Adipose tissue (tissue), 3 donors: ENCODE results near the gene ZFHX3. TPM values are rescaled to one million over a fixed set of nuclear protein-coding genes. Genes with fewer than 3 reads are reported as not detected.

Experiments
- H3K27ac ChIP-seq: one replicate; pipeline ENCODE4 v1.5.1; 2013; ENCODE audit warnings: low read depth, low read length
- WGBS, 3 donors: extraction: QIAGEN DNeasy Blood & Tissue Kit; methylation state at CpG; one replicate each; pipeline ENCODE4 v1.1.7; 2013; 5-methylcytosine and 5-hydroxymethylcytosine counted together
- polyA plus RNA-seq, 3 donors: library from polyadenylated mRNA; stranded (reverse); fragments of 200-250 nt; gene quantifications; one replicate each; pipeline ENCODE4 v1.2.3, GENCODE V29; 2013
- donor health status: healthy with polysubstance abuse.
- donor health status: Bipolar disorder and iron deficiency.
- donor health status: healthy.

ZFHX3 gene
- polyA plus RNA-seq, 3 donors, result 2.0 to 5.4 (median 2.5) TPM

GRCh38 chr16:72824027-72824426 is 223.9 kb downstream of the ZFHX3 start:
- no peak overlapping the region for H3K27ac ChIP-seq
- 91 to 93% (median 93%) methylated on average over 4 of the region's 4 CpGs for WGBS, 3 donors

GRCh38 chr16:72821185-72821950 is 226.6 kb downstream of the ZFHX3 start:
- 88 to 91% (median 91%) methylated on average over 9 of the region's 9 CpGs for WGBS, 3 donors
- H3K27ac ChIP-seq, result no peak overlapping the region

- no peak overlapping the region for H3K27ac ChIP-seq
- 87 to 94% (median 89%) methylated on average over 6 of the region's 6 CpGs for WGBS, 3 donors
Measured at GRCh38 chr16:72819345-72819744, 228.6 kb downstream of the ZFHX3 start.

GRCh38 chr16:72818236-72818845 is 229.6 kb downstream of the ZFHX3 start:
- no peak overlapping the region for H3K27ac ChIP-seq
- WGBS, 3 donors, result 90 to 93% (median 90%) methylated on average over 4 of the region's 4 CpGs

GRCh38 chr16:72815348-72816318 is 232.3 kb downstream of the ZFHX3 start:
- WGBS, 3 donors, result 85 to 91% (median 88%) methylated on average over 5 of the region's 5 CpGs
- no peak overlapping the region for H3K27ac ChIP-seq

GRCh38 chr16:72814226-72814625 is 233.7 kb downstream of the ZFHX3 start:
- 76 to 84% (median 82%) methylated on average over 2 of the region's 2 CpGs for WGBS, 3 donors
- no peak overlapping the region for H3K27ac ChIP-seq

- no peak overlapping the region for H3K27ac ChIP-seq
- 46 to 82% (median 60%) methylated on average over 3 of the region's 3 CpGs for WGBS, 3 donors
Measured at GRCh38 chr16:72812672-72813071, 235.3 kb downstream of the ZFHX3 start.

- H3K27ac ChIP-seq, result no peak overlapping the region
- WGBS, 3 donors, result 67 to 87% (median 85%) methylated on average over 6 of the region's 6 CpGs
Measured at GRCh38 chr16:72811876-72812275, 236.1 kb downstream of the ZFHX3 start.

GRCh38 chr16:72811188-72811720 is 236.7 kb downstream of the ZFHX3 start:
- no peak overlapping the region for H3K27ac ChIP-seq
- 78 to 90% (median 90%) methylated on average over 8 of the region's 8 CpGs for WGBS, 3 donors

GRCh38 chr16:72810480-72810879 is 237.4 kb downstream of the ZFHX3 start:
- WGBS, 3 donors, result 73 to 95% (median 95%) methylated on average over 2 of the region's 2 CpGs
- H3K27ac ChIP-seq, result no peak overlapping the region

- 72 to 95% (median 91%) methylated on average over 4 of the region's 4 CpGs for WGBS, 3 donors
- H3K27ac ChIP-seq, result no peak overlapping the region
Measured at GRCh38 chr16:72809446-72809845, 238.5 kb downstream of the ZFHX3 start.

GRCh38 chr16:72808754-72809153 is 239.2 kb downstream of the ZFHX3 start:
- WGBS, 3 donors, result 97 to 100% (median 98%) methylated on average over 1 of the region's 1 CpG

GRCh38 chr16:72807245-72807644 is 240.7 kb downstream of the ZFHX3 start:
- no peak overlapping the region for H3K27ac ChIP-seq
- 81 to 88% (median 87%) methylated on average over 3 of the region's 3 CpGs for WGBS, 3 donors

More at GRCh38 chr16:72808754-72809153, 239.2 kb downstream of the ZFHX3 start:
- no peak overlapping the region for H3K27ac ChIP-seq

- 93 to 100% (median 97%) methylated on average over 3 of the region's 3 CpGs for WGBS, 3 donors
- H3K27ac ChIP-seq, result no peak overlapping the region
Measured at GRCh38 chr16:72805486-72805885, 242.4 kb downstream of the ZFHX3 start.

GRCh38 chr16:72800524-72801161 is 247.3 kb downstream of the ZFHX3 start:
- WGBS, 3 donors, result 55 to 83% (median 81%) methylated on average over 10 of the region's 10 CpGs
- H3K27ac ChIP-seq, result no peak overlapping the region

- H3K27ac ChIP-seq, result no peak overlapping the region
- 92 to 95% (median 92%) methylated on average over 7 of the region's 7 CpGs for WGBS, 3 donors
Measured at GRCh38 chr16:72798264-72798663, 249.7 kb downstream of the ZFHX3 start.

- no peak overlapping the region for H3K27ac ChIP-seq
- 82 to 94% (median 85%) methylated on average over 3 of the region's 3 CpGs for WGBS, 3 donors
Measured at GRCh38 chr16:72797621-72798020, 250.3 kb downstream of the ZFHX3 start.

- 96 to 99% (median 98%) methylated on average over 18 of the region's 18 CpGs for WGBS, 3 donors
Measured at GRCh38 chr16:72796222-72796621, 251.7 kb downstream of the ZFHX3 start.

More at GRCh38 chr16:72796222-72796621, 251.7 kb downstream of the ZFHX3 start:
- H3K27ac ChIP-seq, result no peak overlapping the region
